ENCODE results near the gene AAMP.

DNA sequence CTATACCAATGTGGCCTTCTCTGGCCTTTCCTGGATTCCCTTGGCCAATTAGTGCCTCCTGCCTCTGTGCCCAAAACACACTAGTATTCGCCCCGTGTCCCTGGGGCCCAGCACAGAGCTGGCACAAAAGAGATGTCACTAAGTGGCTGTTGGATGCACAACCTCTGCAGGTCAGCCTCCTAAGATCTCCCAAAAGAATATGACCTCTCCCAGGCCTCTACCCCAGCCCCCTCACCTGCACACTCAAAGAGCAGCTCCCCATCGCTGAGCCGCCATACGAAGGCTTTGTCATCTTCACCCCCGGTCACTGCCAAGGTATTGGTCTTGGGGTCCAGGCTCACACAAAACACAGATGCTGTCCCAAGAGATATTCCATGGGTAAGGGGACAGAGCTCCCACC, 2.7 kb downstream of the AAMP start:
- TF ChIP-seq, protein P1, sequence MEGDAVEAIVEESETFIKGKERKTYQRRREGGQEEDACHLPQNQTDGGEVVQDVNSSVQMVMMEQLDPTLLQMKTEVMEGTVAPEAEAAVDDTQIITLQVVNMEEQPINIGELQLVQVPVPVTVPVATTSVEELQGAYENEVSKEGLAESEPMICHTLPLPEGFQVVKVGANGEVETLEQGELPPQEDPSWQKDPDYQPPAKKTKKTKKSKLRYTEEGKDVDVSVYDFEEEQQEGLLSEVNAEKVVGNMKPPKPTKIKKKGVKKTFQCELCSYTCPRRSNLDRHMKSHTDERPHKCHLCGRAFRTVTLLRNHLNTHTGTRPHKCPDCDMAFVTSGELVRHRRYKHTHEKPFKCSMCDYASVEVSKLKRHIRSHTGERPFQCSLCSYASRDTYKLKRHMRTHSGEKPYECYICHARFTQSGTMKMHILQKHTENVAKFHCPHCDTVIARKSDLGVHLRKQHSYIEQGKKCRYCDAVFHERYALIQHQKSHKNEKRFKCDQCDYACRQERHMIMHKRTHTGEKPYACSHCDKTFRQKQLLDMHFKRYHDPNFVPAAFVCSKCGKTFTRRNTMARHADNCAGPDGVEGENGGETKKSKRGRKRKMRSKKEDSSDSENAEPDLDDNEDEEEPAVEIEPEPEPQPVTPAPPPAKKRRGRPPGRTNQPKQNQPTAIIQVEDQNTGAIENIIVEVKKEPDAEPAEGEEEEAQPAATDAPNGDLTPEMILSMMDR (conservative IDR thresholded peaks at IDR 0.05): no peak
- TF ChIP-seq EZH2 (IDR thresholded peaks at IDR 0.05; ENCODE audit: low read depth): no peak

Data from PC-9 (cell line).